Neural progenitor cell (in vitro differentiated cells): ENCODE data around the gene NDUFA13. TPM values are rescaled to one million over a fixed set of nuclear protein-coding genes. Genes with fewer than 3 reads are reported as not detected.

Experiments used
- DNase-seq: peaks from one replicate; pipeline ENCODE4 v3.0.0-alpha.2; 2016; ENCODE audit warnings: low spot score
- H2AFZ ChIP-seq: fragments of 200-600 bp; sonication (generic); replicated peaks from 2 replicates; pipeline ENCODE4 v1.6.1; 2016; ENCODE audit warnings: antibody characterized with exemption
- H3F3A ChIP-seq: fragments of 200-600 bp; sonication (generic); 2 replicates; pipeline ENCODE4 v1.6.1; 2016; ENCODE audit warnings: antibody characterized with exemption, low read depth
- H3K27ac ChIP-seq: fragments of 200-600 bp; sonication (generic); 2 replicates; pipeline ENCODE4 v1.5.1; 2016; ENCODE audit warnings: mild to moderate bottlenecking
- H3K27me3 ChIP-seq: fragments of 200-600 bp; sonication (generic); 2 replicates; pipeline ENCODE4 v1.6.1; 2016; ENCODE audit warnings: mild to moderate bottlenecking, moderate library complexity
- H3K36me3 ChIP-seq: fragments of 200-600 bp; sonication (generic); 2 replicates; pipeline ENCODE4 v1.5.1; 2016
- H3K4me1 ChIP-seq: fragments of 200-600 bp; sonication (generic); 2 replicates; pipeline ENCODE4 v1.6.1; 2016; ENCODE audit warnings: mixed run types
- H3K4me2 ChIP-seq: fragments of 200-600 bp; sonication (generic); 2 replicates; pipeline ENCODE4 v1.6.1; 2016
- H3K4me3 ChIP-seq: fragments of 200-600 bp; sonication (generic); 2 replicates; pipeline ENCODE4 v1.5.1; 2016
- H3K79me2 ChIP-seq: fragments of 200-600 bp; sonication (generic); 2 replicates; pipeline ENCODE4 v1.6.1; 2016; ENCODE audit warnings: low read depth
- H3K9ac ChIP-seq: fragments of 200-600 bp; sonication (generic); 2 replicates; pipeline ENCODE4 v1.6.1; 2016
- H3K9me3 ChIP-seq: fragments of 200-600 bp; sonication (generic); 2 replicates; pipeline ENCODE4 v1.5.1; 2016; ENCODE audit warnings: low read depth
- H4K20me1 ChIP-seq: fragments of 200-600 bp; sonication (generic); 2 replicates; pipeline ENCODE4 v1.6.1; 2016; ENCODE audit warnings: low read depth
- H3K27ac Mint-ChIP-seq: 3 replicates; pipeline ENCODE4 v1.8.0; 2021; ENCODE audit warnings: mixed read lengths
- H3K27me3 Mint-ChIP-seq: 2 replicates; pipeline ENCODE4 v1.8.0; 2022; ENCODE audit warnings: low read depth, mild to moderate bottlenecking, inconsistent platforms, moderate library complexity, mixed read lengths; ENCODE audit not compliant: insufficient read depth
- H3K36me3 Mint-ChIP-seq: 3 replicates; pipeline ENCODE4 v1.8.0; 2021; ENCODE audit warnings: mixed read lengths
- H3K4me1 Mint-ChIP-seq: 3 replicates; pipeline ENCODE4 v1.8.0; 2021; ENCODE audit warnings: mixed read lengths
- H3K4me3 Mint-ChIP-seq: 3 replicates; pipeline ENCODE4 v1.8.0; 2021; ENCODE audit warnings: mild to moderate bottlenecking, moderate library complexity, mixed read lengths
- H3K9me3 Mint-ChIP-seq: 3 replicates; pipeline ENCODE4 v1.8.0; 2020; ENCODE audit warnings: mixed read lengths
- CTCF ChIP-seq: fragments of 200-600 bp; sonication (generic); IDR thresholded peaks from 2 replicates; pipeline ENCODE4 v1.5.1; 2017; ENCODE audit warnings: antibody characterized with exemption, mild to moderate bottlenecking
- EZH2 ChIP-seq: fragments of 200-600 bp; sonication (generic); IDR thresholded peaks from 2 replicates; pipeline ENCODE4 v1.6.1; 2017; ENCODE audit warnings: antibody characterized with exemption, mild to moderate bottlenecking, moderate library complexity
- EZH2phosphoT487 ChIP-seq: fragments of 200-600 bp; sonication (generic); IDR thresholded peaks from 2 replicates; pipeline ENCODE4 v1.6.1; 2017; ENCODE audit warnings: antibody characterized with exemption
- total RNA-seq: library from RNA; depleted of rRNA; stranded (reverse); fragments of >200 nt; gene quantifications from 2 replicates; pipeline ENCODE4 v1.2.3, GENCODE V29; 2015; ENCODE audit warnings: low replicate concordance

NDUFA13 gene
- total RNA-seq, 1 donor from 2014 or later: 78.6 TPM

- H3K4me3 Mint-ChIP-seq: peak overlapping the region; percentile 70
- peak overlapping the region; percentile 44 for H3K4me2 ChIP-seq
- H3F3A ChIP-seq: peaks cover 28% of the 10 kb centered on the region
- H3K9me3 Mint-ChIP-seq: no peaks in the 10 kb centered on the region
- peaks cover 67% of the 10 kb centered on the region for H3K79me2 ChIP-seq
- no peaks in the 10 kb centered on the region for H3K36me3 ChIP-seq
- H3K9me3 ChIP-seq: no peaks in the 10 kb centered on the region
- no peak for TF ChIP-seq EZH2
- TF ChIP-seq EZH2phosphoT487: no peak
- no peak for TF ChIP-seq CTCF
- peak overlapping the region; percentile 69 for H3K27ac ChIP-seq
- H3K4me3 ChIP-seq: peak overlapping the region; percentile 11
- peaks cover 45% of the 10 kb centered on the region for H3K4me1 Mint-ChIP-seq
- H2AFZ ChIP-seq: no peak overlapping the region
- H3K4me1 ChIP-seq: peaks cover 21% of the 10 kb centered on the region
- peak overlapping the region; percentile 98 for H3K27ac Mint-ChIP-seq
- peaks cover 31% of the 10 kb centered on the region for H4K20me1 ChIP-seq
- peaks cover 10% of the 10 kb centered on the region for H3K27me3 Mint-ChIP-seq
- H3K27me3 ChIP-seq: no peaks in the 10 kb centered on the region
- no peaks in the 10 kb centered on the region for H3K36me3 Mint-ChIP-seq
- peak; percentile 82 for DNase-seq
- no peak overlapping the region for H3K9ac ChIP-seq
Measured at GRCh38 chr19:19488875-19489690, 26.9 kb upstream of the NDUFA13 start.

- peaks cover 21% of the 10 kb centered on the region for H3K4me1 ChIP-seq
- peak; percentile 16 for DNase-seq
- no peak overlapping the region for H3K4me2 ChIP-seq
- Mint-ChIP-seq H3K4me1 (peaks cover 45% of the 10 kb centered on the region), H3K4me3 (peak overlapping the region; percentile 70), H3K27me3 (peaks cover 10% of the 10 kb centered on the region), H3K9me3 (no peaks in the 10 kb centered on the region), H3K36me3 (peaks cover 3% of the 10 kb centered on the region), H3K27ac (peak overlapping the region; percentile 98)
- no peak overlapping the region for H3K9ac ChIP-seq
- no peaks in the 10 kb centered on the region for H3K27me3 ChIP-seq
- peaks cover 68% of the 10 kb centered on the region for H3K79me2 ChIP-seq
- H2AFZ ChIP-seq: no peak overlapping the region
- no peak for TF ChIP-seq EZH2phosphoT487
- TF ChIP-seq EZH2: no peak
- no peak for TF ChIP-seq CTCF
- H3F3A ChIP-seq: peaks cover 28% of the 10 kb centered on the region
- no peaks in the 10 kb centered on the region for H3K9me3 ChIP-seq
- H4K20me1 ChIP-seq: peaks cover 31% of the 10 kb centered on the region
- H3K27ac ChIP-seq: peak overlapping the region; percentile 10
- H3K36me3 ChIP-seq: no peaks in the 10 kb centered on the region
- no peak overlapping the region for H3K4me3 ChIP-seq
Measured at GRCh38 chr19:19489804-19490204, 26.2 kb upstream of the NDUFA13 start.

- H3K79me2 ChIP-seq: peaks cover 62% of the 10 kb centered on the region
- peak overlapping the region; percentile 10 for H3K27ac ChIP-seq
- Mint-ChIP-seq H3K9me3 (no peaks in the 10 kb centered on the region), H3K4me3 (peak overlapping the region; percentile 70), H3K4me1 (peaks cover 45% of the 10 kb centered on the region), H3K27me3 (peaks cover 10% of the 10 kb centered on the region), H3K36me3 (peaks cover 5% of the 10 kb centered on the region), H3K27ac (peak overlapping the region; percentile 98)
- no peak for TF ChIP-seq EZH2
- peak; percentile 92 for TF ChIP-seq CTCF
- H3K9me3 ChIP-seq: no peaks in the 10 kb centered on the region
- DNase-seq: peak; percentile 87
- H3K9ac ChIP-seq: no peak overlapping the region
- H3K36me3 ChIP-seq: no peaks in the 10 kb centered on the region
- no peak overlapping the region for H2AFZ ChIP-seq
- no peak overlapping the region for H3K4me2 ChIP-seq
- H3F3A ChIP-seq: peaks cover 28% of the 10 kb centered on the region
- H3K4me1 ChIP-seq: peaks cover 21% of the 10 kb centered on the region
- no peak overlapping the region for H3K4me3 ChIP-seq
- H3K27me3 ChIP-seq: no peaks in the 10 kb centered on the region
- peaks cover 26% of the 10 kb centered on the region for H4K20me1 ChIP-seq
Measured at GRCh38 chr19:19490214-19490968, 25.6 kb upstream of the NDUFA13 start.
